ENCODE measurements around the gene ADPGK. TPM values are rescaled to one million over a fixed set of nuclear protein-coding genes. Genes with fewer than 3 reads are reported as not detected.

The ADPGK gene
- total RNA-seq, 1 donor = 74.7 TPM

GRCh38 chr15:72785841-72786240 is 2.3 kb upstream of the ADPGK start:
- DNase-seq (ENCODE audit: low read depth) = no peak
- no peak for TF ChIP-seq CTCF (IDR thresholded peaks at IDR 0.05; ENCODE audit: insufficient read depth, low read depth, low read length)
- H3K4me3 ChIP-seq (ENCODE audit: low read depth, low read length) = no peak overlapping the region

- TF ChIP-seq CTCF (IDR thresholded peaks at IDR 0.05; ENCODE audit: insufficient read depth, low read depth, low read length) = no peak
- no peak overlapping the region for H3K4me3 ChIP-seq (ENCODE audit: low read depth, low read length)
- no peak for DNase-seq (ENCODE audit: low read depth)
Measured at GRCh38 chr15:72785432-72785831, 1.9 kb upstream of the ADPGK start.

DNA sequence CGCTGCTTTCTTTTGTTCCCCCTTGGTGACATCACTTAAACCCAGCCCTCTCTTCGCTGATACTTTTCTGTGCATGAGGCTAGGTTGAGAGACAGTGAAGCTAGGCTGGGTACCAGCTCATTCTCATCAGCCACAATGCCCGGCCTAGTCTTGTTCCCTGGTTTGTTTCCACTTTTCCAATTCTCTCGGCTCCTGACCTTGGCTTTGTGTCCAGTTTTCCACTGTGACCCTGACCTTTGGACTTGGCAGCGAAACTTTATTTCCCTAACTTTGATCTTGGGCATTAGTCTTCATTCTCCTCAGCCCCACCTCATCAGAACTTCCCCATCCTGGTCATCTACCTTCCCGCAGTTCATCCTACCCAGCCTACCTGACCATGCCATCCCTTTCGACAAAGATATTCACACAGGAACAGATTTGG is 908 bp upstream of the ADPGK start:
- DNase-seq (ENCODE audit: low read depth) = no peak
- peak overlapping the region; percentile 96 for H3K4me3 ChIP-seq (ENCODE audit: low read depth, low read length)
- TF ChIP-seq CTCF (IDR thresholded peaks at IDR 0.05; ENCODE audit: insufficient read depth, low read depth, low read length) = no peak

DNA sequence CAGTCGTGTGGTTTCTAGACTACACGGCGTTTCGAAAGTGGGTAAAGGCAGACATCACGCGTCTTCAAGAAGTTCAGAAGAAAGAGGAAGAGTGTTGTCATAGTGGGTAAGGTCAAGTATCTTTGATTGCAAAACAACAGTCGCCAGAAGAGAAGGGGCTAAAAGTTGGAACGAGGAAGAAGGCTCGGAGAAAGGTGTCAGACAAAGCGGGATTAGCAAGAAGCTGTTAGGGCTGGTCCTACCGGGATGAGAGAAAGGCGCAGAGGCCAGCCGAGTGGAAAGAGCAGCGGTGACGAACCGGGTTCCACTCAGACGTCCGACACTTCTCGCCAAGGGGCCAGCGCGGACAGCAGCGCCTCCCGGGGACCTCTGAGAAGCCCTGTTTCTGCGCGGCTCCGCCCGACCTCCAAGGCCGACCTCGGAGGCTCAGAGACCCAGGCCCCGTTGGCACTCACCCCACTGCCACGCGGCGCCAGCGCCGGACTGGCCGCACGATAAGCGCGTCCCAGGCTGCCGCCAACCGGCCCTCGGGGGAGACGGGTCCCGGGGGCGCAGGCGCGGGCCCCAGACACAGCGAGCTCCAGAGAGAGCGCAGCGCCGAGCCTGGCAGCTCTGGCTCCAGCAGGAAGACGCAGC is 436 bp downstream of the ADPGK start:
- H3K4me3 ChIP-seq (ENCODE audit: low read depth, low read length) = peak overlapping the region; percentile 96
- no peak for TF ChIP-seq CTCF (IDR thresholded peaks at IDR 0.05; ENCODE audit: insufficient read depth, low read depth, low read length)
- DNase-seq (ENCODE audit: low read depth) = peak; percentile 71

DNA sequence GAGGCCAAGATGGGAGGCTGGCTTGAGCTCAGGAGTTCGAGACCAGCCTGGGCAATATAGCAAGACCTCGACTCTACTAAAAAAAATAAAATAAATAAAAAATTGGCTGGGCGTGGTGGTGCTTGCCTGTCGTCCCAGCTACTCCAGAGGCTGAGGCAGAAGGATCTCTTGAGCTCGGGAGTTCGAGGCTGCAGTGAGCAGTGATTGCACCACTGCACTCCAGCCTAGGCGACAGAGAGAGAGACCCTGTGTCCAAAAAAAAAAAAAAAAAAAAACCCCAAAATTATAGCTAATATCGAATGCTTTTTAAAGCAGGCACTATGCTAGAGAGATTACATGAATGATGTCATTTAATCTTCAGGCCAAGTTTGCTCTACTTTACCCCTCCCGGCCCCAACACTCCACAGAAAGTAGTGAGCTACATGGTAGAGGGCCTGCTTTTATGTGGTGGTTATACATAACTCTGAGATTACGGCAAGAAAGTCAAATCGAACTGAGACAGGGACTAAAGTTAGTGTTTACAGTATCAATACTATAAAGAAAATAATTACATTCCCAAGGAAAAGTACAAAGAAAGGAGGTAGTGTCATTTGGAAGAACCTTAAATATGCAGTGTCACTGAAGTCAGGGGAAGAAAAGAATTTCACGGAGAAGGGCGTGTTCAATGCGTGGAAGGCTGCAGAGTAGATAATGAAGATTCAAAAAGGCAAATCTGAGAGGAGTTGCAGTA is 1.1 kb downstream of the ADPGK start:
- TF ChIP-seq CTCF (IDR thresholded peaks at IDR 0.05; ENCODE audit: insufficient read depth, low read depth, low read length) = no peak
- peak overlapping the region; percentile 96 for H3K4me3 ChIP-seq (ENCODE audit: low read depth, low read length)
- DNase-seq (ENCODE audit: low read depth) = peak; percentile 22

GRCh38 chr15:72781631-72782030 is 1.9 kb downstream of the ADPGK start:
- TF ChIP-seq CTCF (IDR thresholded peaks at IDR 0.05; ENCODE audit: insufficient read depth, low read depth, low read length) = no peak
- H3K4me3 ChIP-seq (ENCODE audit: low read depth, low read length) = no peak overlapping the region
- DNase-seq (ENCODE audit: low read depth) = no peak
